SK-N-MC (cell line): ENCODE data around the gene SLC9A1.

Experiments
- DNase-seq: peaks from one replicate; pipeline ENCODE4 v3.0.0-alpha.2; 2011; ENCODE audit warnings: low read depth, low spot score
- H3K27ac ChIP-seq: fragments of 200-600 bp; sonication (generic); 2 replicates; pipeline ENCODE4 v1.5.1; 2016; ENCODE audit warnings: mixed run types
- H3K36me3 ChIP-seq: fragments of 200-600 bp; sonication (generic); 2 replicates; pipeline ENCODE4 v1.6.1; 2017; ENCODE audit warnings: antibody characterized with exemption, low read length, mixed read lengths; ENCODE audit not compliant: insufficient read depth
- H3K4me3 ChIP-seq: fragments of 200-600 bp; sonication (generic); 2 replicates; pipeline ENCODE4 v1.5.1; 2016
- H3K9ac ChIP-seq: fragments of 200-600 bp; sonication (generic); 2 replicates; pipeline ENCODE4 v1.8.0; 2017; ENCODE audit warnings: mixed run types, mixed read lengths; ENCODE audit not compliant: insufficient read length
- H3K9me3 ChIP-seq: fragments of 200-600 bp; sonication (generic); 2 replicates; pipeline ENCODE4 v1.6.1; 2017; ENCODE audit warnings: low read depth, mild to moderate bottlenecking, antibody characterized with exemption, low read length, moderate library complexity, mixed read lengths
- EZH2 ChIP-seq: fragments of 200-600 bp; sonication (generic); IDR thresholded peaks from one replicate; pipeline ENCODE4 v1.6.1; 2017; ENCODE audit warnings: antibody characterized with exemption
- FOXP2 ChIP-seq: optimal IDR thresholded peaks from 2 replicates; pipeline ENCODE3; 2011; ENCODE audit warnings: mild to moderate bottlenecking, moderate library complexity; ENCODE audit not compliant: insufficient read depth; ENCODE audit errors: extremely low read length, control extremely low read depth
- POLR2AphosphoS5 ChIP-seq: IDR thresholded peaks from 2 replicates; pipeline ENCODE4 v1.6.1; 2012; ENCODE audit warnings: mild to moderate bottlenecking, low read depth, low read length, borderline replicate concordance

The SLC9A1 gene

GRCh38 chr1:27122652-27123051 lies 32.3 kb downstream of the SLC9A1 start:
- no peaks in the 10 kb centered on the region for H3K9me3 ChIP-seq
- no peak for DNase-seq
- no peak overlapping the region for H3K9ac ChIP-seq
- no peak overlapping the region for H3K4me3 ChIP-seq
- H3K36me3 ChIP-seq: no peaks in the 10 kb centered on the region
- H3K27ac ChIP-seq: no peak overlapping the region
- TF ChIP-seq EZH2 (no peak), POLR2AphosphoS5 (no peak), FOXP2 (no peak)

GRCh38 chr1:27120854-27121253 lies 34.1 kb downstream of the SLC9A1 start:
- H3K9me3 ChIP-seq: no peaks in the 10 kb centered on the region
- TF ChIP-seq FOXP2 (no peak), POLR2AphosphoS5 (no peak), EZH2 (no peak)
- no peak for DNase-seq

DNA sequence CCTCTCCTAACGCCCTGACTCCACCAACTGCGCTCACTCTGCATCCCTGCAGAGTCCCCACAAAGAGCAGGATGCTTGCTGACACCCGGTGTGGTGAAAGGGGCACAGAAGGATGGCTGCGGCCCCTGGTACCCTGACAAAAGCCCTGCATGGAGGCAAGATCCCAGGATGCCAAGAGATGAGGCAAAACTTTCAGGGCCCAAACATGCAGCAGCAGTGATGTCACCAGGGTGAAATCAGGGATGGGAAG lies 36.6 kb downstream of the SLC9A1 start:
- TF ChIP-seq FOXP2: no peak
- TF ChIP-seq POLR2AphosphoS5: no peak
- TF ChIP-seq EZH2: no peak
- no peak overlapping the region for H3K27ac ChIP-seq

More at GRCh38 chr1:27120854-27121253, 34.1 kb downstream of the SLC9A1 start:
- H3K36me3 ChIP-seq: no peaks in the 10 kb centered on the region
- no peak overlapping the region for H3K27ac ChIP-seq
- no peak overlapping the region for H3K9ac ChIP-seq
- H3K4me3 ChIP-seq: no peak overlapping the region

GRCh38 chr1:27117733-27118439 lies 37.0 kb downstream of the SLC9A1 start:
- no peak for TF ChIP-seq FOXP2
- TF ChIP-seq EZH2: no peak
- TF ChIP-seq POLR2AphosphoS5: no peak
- Histone ChIP-seq H3K27ac (no peak overlapping the region), H3K9me3 (no peaks in the 10 kb centered on the region), H3K36me3 (no peaks in the 10 kb centered on the region), H3K4me3 (no peak overlapping the region), H3K9ac (no peak overlapping the region)
- no peak for DNase-seq

More for the DNA sequence above, 36.6 kb downstream of the SLC9A1 start:
- H3K9me3 ChIP-seq: no peaks in the 10 kb centered on the region
- no peak overlapping the region for H3K4me3 ChIP-seq
- no peak for DNase-seq
- H3K36me3 ChIP-seq: no peaks in the 10 kb centered on the region
- no peak overlapping the region for H3K9ac ChIP-seq

- DNase-seq: no peak
- H3K9me3 ChIP-seq: no peaks in the 10 kb centered on the region
- no peak overlapping the region for H3K27ac ChIP-seq
- no peak overlapping the region for H3K4me3 ChIP-seq
- TF ChIP-seq FOXP2: no peak
- TF ChIP-seq POLR2AphosphoS5: no peak
- no peak for TF ChIP-seq EZH2
- H3K9ac ChIP-seq: no peak overlapping the region
- H3K36me3 ChIP-seq: no peaks in the 10 kb centered on the region
Measured at GRCh38 chr1:27116697-27117096, 38.2 kb downstream of the SLC9A1 start.

- Histone ChIP-seq H3K36me3 (no peaks in the 10 kb centered on the region), H3K27ac (no peak overlapping the region), H3K9ac (no peak overlapping the region), H3K9me3 (no peaks in the 10 kb centered on the region), H3K4me3 (no peak overlapping the region)
- TF ChIP-seq POLR2AphosphoS5 (no peak), FOXP2 (no peak), EZH2 (no peak)
- no peak for DNase-seq
Measured at GRCh38 chr1:27116232-27116631, 38.7 kb downstream of the SLC9A1 start.

DNA sequence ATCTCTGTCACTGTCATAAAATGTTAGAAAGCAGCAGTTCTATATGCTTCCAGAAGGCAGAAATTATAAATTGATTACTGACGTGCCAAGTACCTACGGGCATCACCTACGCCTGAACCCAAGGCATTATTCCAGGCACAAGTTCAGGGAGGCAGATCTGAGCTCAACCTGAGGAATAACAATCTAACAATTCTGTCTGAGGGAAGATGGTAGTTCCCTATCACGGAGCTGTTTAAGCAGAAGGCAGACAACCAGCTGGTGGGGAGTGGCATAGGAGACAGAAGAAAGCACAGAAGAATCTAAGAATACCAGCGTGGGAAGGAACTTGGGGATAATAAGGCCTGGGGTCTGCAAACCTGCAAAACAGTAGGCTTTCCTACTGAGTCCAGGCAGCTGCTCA lies 40.4 kb downstream of the SLC9A1 start:
- Histone ChIP-seq H3K4me3 (no peak overlapping the region), H3K27ac (no peak overlapping the region), H3K9me3 (no peaks in the 10 kb centered on the region), H3K36me3 (no peaks in the 10 kb centered on the region), H3K9ac (no peak overlapping the region)
- no peak for TF ChIP-seq EZH2
- no peak for TF ChIP-seq FOXP2
- no peak for TF ChIP-seq POLR2AphosphoS5
- no peak for DNase-seq

- no peak overlapping the region for H3K27ac ChIP-seq
- DNase-seq: no peak
- no peaks in the 10 kb centered on the region for H3K36me3 ChIP-seq
- H3K4me3 ChIP-seq: no peak overlapping the region
- H3K9ac ChIP-seq: no peak overlapping the region
- H3K9me3 ChIP-seq: no peaks in the 10 kb centered on the region
- TF ChIP-seq FOXP2 (no peak), EZH2 (no peak), POLR2AphosphoS5 (no peak)
Measured at GRCh38 chr1:27113861-27114260, 41.1 kb downstream of the SLC9A1 start.

DNA sequence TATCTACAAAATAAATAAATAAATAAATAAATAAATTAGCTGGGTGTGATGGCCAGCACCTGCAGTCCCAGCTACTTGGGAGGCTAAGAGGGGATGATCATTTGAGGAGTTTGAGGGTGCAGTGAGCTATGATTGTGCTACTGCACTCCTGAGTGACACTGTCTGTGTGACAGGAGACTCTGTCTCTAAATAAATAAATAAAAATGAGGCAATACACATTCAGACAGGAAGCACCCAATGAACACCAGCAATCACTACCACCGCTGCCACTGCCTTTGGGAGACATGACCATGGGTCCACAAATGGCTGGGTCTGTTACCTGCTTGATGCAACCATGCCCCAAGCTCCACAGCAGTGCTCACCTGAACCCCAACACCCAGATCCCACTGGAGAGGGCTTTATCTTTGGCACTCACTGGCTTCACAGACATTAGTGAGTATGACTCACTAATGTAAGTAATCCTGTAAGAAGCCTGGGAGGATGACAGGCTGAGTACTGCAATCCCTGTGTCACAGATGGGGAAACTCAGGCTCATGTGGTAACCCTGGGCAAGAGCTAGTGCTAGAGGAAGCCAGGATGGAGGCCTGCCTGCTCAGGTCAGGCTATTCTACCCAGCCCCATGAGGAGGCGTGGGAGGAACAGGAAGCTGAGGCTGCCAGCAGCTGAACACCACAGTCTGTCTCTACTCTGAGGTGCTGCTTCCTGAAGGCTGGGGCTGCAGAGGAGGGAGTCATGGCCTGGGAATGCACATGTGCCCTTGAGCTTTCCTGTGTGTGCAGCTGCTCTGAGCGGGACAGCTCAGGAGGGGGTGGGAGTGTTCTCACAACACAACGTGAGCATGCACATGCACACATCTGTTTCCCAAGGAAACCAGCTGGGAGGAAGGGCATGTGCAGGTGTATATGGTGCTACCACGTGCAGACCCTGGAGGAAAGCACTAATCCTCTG lies 43.0 kb downstream of the SLC9A1 start:
- H3K4me3 ChIP-seq: no peak overlapping the region
- H3K9me3 ChIP-seq: no peaks in the 10 kb centered on the region
- no peak for TF ChIP-seq POLR2AphosphoS5
- no peak for TF ChIP-seq FOXP2
- no peak for TF ChIP-seq EZH2
- no peak for DNase-seq
- H3K27ac ChIP-seq: no peak overlapping the region
- no peak overlapping the region for H3K9ac ChIP-seq
- no peaks in the 10 kb centered on the region for H3K36me3 ChIP-seq
